GM23338 (cell line): ENCODE results near the gene METTL6. TPM values are rescaled to one million over a fixed set of nuclear protein-coding genes. Genes with fewer than 3 reads are reported as not detected.

Source experiments
- ATAC-seq: fragments of 200-7000 bp; cut with Tn5 transposase; 3 replicates; pipeline ENCODE4 v1.9.1; 2020
- DNase-seq: peaks from one replicate; pipeline ENCODE4 v3.0.0-alpha.2; 2015; ENCODE audit warnings: low spot score
- H2AFZ ChIP-seq: fragments of 200-600 bp; sonication (generic); 2 replicates; pipeline ENCODE4 v1.8.0; 2016; ENCODE audit warnings: antibody characterized with exemption, mild to moderate bottlenecking, moderate library complexity
- H3F3A ChIP-seq: fragments of 200-600 bp; sonication (generic); replicated peaks from 2 replicates; pipeline ENCODE4 v1.8.0; 2017; ENCODE audit warnings: antibody characterized with exemption, mixed run types, low read depth
- H3K27ac ChIP-seq: fragments of 200-600 bp; sonication (generic); 2 replicates; pipeline ENCODE4 v1.6.1; 2016; ENCODE audit warnings: low read depth
- H3K27me3 ChIP-seq: fragments of 200-600 bp; sonication (generic); 2 replicates; pipeline ENCODE4 v1.8.0; 2016; ENCODE audit warnings: mild to moderate bottlenecking, mixed run types, moderate library complexity; ENCODE audit not compliant: insufficient read depth
- H3K36me3 ChIP-seq: fragments of 200-600 bp; sonication (generic); 2 replicates; pipeline ENCODE4 v1.8.0; 2016; ENCODE audit warnings: mild to moderate bottlenecking; ENCODE audit not compliant: insufficient read depth
- H3K4me1 ChIP-seq: fragments of 200-600 bp; sonication (generic); 2 replicates; pipeline ENCODE4 v1.8.0; 2016; ENCODE audit warnings: mild to moderate bottlenecking, moderate library complexity; ENCODE audit not compliant: insufficient read depth
- H3K4me2 ChIP-seq: fragments of 200-600 bp; sonication (generic); 2 replicates; pipeline ENCODE4 v1.7.1; 2017; ENCODE audit warnings: mixed run types
- H3K4me3 ChIP-seq: fragments of 200-600 bp; sonication (generic); 2 replicates; pipeline ENCODE4 v1.6.1; 2016; ENCODE audit warnings: mixed run types
- H3K79me2 ChIP-seq: fragments of 200-600 bp; sonication (generic); replicated peaks from 2 replicates; pipeline ENCODE4 v1.8.0; 2017; ENCODE audit warnings: mild to moderate bottlenecking; ENCODE audit not compliant: insufficient read depth
- H3K9me2 ChIP-seq: fragments of 200-600 bp; sonication (generic); 2 replicates; pipeline ENCODE4 v1.8.0; 2017; ENCODE audit not compliant: insufficient read depth
- H4K20me1 ChIP-seq: fragments of 200-600 bp; sonication (generic); replicated peaks from 2 replicates; pipeline ENCODE4 v1.8.0; 2017; ENCODE audit warnings: mild to moderate bottlenecking; ENCODE audit not compliant: insufficient read depth
- H3K27ac Mint-ChIP-seq: 2 replicates; pipeline ENCODE4 v1.8.0; 2020; ENCODE audit warnings: inconsistent platforms, mild to moderate bottlenecking, moderate library complexity, mixed read lengths
- H3K27me3 Mint-ChIP-seq: 3 replicates; pipeline ENCODE4 v1.8.0; 2022; ENCODE audit warnings: low read depth, mild to moderate bottlenecking, moderate library complexity, mixed read lengths, inconsistent platforms; ENCODE audit not compliant: insufficient read depth, poor library complexity
- H3K36me3 Mint-ChIP-seq: 3 replicates; pipeline ENCODE4 v1.8.0; 2021; ENCODE audit warnings: low read depth, mild to moderate bottlenecking, inconsistent platforms, moderate library complexity, mixed read lengths
- H3K4me1 Mint-ChIP-seq: 3 replicates; pipeline ENCODE4 v1.8.0; 2020; ENCODE audit warnings: mild to moderate bottlenecking, inconsistent platforms, mixed read lengths
- H3K4me3 Mint-ChIP-seq: 3 replicates; pipeline ENCODE4 v1.8.0; 2021; ENCODE audit warnings: moderate library complexity, mild to moderate bottlenecking, inconsistent platforms, mixed read lengths
- H3K9me3 Mint-ChIP-seq: 3 replicates; pipeline ENCODE4 v1.8.0; 2020; ENCODE audit warnings: moderate library complexity, mild to moderate bottlenecking, inconsistent platforms, mixed read lengths
- CREB1 ChIP-seq: fragments of 250-450 bp; sonication (Bioruptor Pico); IDR thresholded peaks from 2 replicates; pipeline ENCODE4 v1.5.0; 2020; ENCODE audit warnings: low read depth, mild to moderate bottlenecking, moderate library complexity
- CTCF ChIP-seq, 2 experiments: fragments of 200-600 bp in 1 of 2; sonication (generic) in 1 of 2; conservative IDR thresholded peaks; 2 replicates each; pipeline versions ENCODE4 v1.5.1 to v1.6.1; 2016 to 2017; ENCODE audit warnings: antibody characterized with exemption in 2 of 2, low read depth in 2 of 2, mild to moderate bottlenecking in 2 of 2, moderate library complexity in 1 of 2
- ETS1 ChIP-seq: IDR thresholded peaks from 2 replicates; pipeline ENCODE4 v1.6.1; 2016; ENCODE audit warnings: antibody characterized with exemption
- EZH2 ChIP-seq: fragments of 200-600 bp; sonication (generic); IDR thresholded peaks from one replicate; pipeline ENCODE4 v1.8.0; 2017; ENCODE audit warnings: antibody characterized with exemption, mild to moderate bottlenecking, low read depth; ENCODE audit not compliant: unreplicated experiment
- EZH2phosphoT487 ChIP-seq: fragments of 200-600 bp; sonication (generic); IDR thresholded peaks from one replicate; pipeline ENCODE4 v1.8.1; 2018; ENCODE audit warnings: antibody characterized with exemption; ENCODE audit not compliant: unreplicated experiment
- JUNB ChIP-seq: IDR thresholded peaks from one replicate; pipeline ENCODE4 v1.6.1; 2016; ENCODE audit warnings: antibody characterized with exemption; ENCODE audit not compliant: unreplicated experiment
- NANOG ChIP-seq: IDR thresholded peaks from 2 replicates; pipeline ENCODE4 v1.6.1; 2016; ENCODE audit warnings: antibody characterized with exemption, borderline replicate concordance
- POLR2AphosphoS5 ChIP-seq: IDR thresholded peaks from 2 replicates; pipeline ENCODE4 v1.6.1; 2016; ENCODE audit warnings: antibody characterized with exemption, low read depth
- REST ChIP-seq: IDR thresholded peaks from one replicate; pipeline ENCODE4 v1.6.1; 2018; ENCODE audit warnings: antibody characterized with exemption; ENCODE audit not compliant: unreplicated experiment
- STAT1 ChIP-seq: IDR thresholded peaks from one replicate; pipeline ENCODE4 v1.6.1; 2016; ENCODE audit warnings: antibody characterized with exemption; ENCODE audit not compliant: unreplicated experiment
- ZNF114 ChIP-seq: fragments of 250-450 bp; sonication (Bioruptor Pico); IDR thresholded peaks from 2 replicates; pipeline ENCODE4 v1.5.0; 2020; ENCODE audit warnings: mild to moderate bottlenecking, moderate library complexity
- ZNF331 ChIP-seq: fragments of 250-450 bp; sonication (Bioruptor Pico); IDR thresholded peaks from 2 replicates; pipeline ENCODE4 v1.5.0; 2020; ENCODE audit warnings: low read depth, mild to moderate bottlenecking, moderate library complexity
- ZNF462 ChIP-seq: fragments of 250-450 bp; sonication (Bioruptor Pico); IDR thresholded peaks from 2 replicates; pipeline ENCODE4 v1.5.0; 2020; ENCODE audit warnings: mild to moderate bottlenecking, moderate library complexity
- polyA plus RNA-seq: library from polyadenylated mRNA; unstranded; fragments of >200 nt; fragmentation: Nextera tagmentation; extraction: Ambion mirVana; gene quantifications from 2 replicates; pipeline ENCODE4 v1.2.1, GENCODE V29; 2016
- total RNA-seq: library from RNA; depleted of rRNA; stranded (reverse); fragments of >200 nt; shearing (Covaris generic); gene quantifications from 2 replicates; pipeline ENCODE4 v1.2.3, GENCODE V29; 2014

METTL6 gene
- total and polyA plus RNA-seq, 2 experiments from 2014 or later, result 15.1 to 17.8 TPM

GRCh38 chr3:15452156-15452555 lies 24.8 kb upstream of the METTL6 start:
- TF ChIP-seq ZNF462 (CRISPR knock-in tag), result no peak
- TF ChIP-seq ETS1, result no peak
- no peak for TF ChIP-seq REST
- no peak for TF ChIP-seq NANOG
- TF ChIP-seq CREB1, result no peak
- no peak for TF ChIP-seq EZH2phosphoT487
- TF ChIP-seq EZH2, result no peak
- TF ChIP-seq JUNB, result no peak
- TF ChIP-seq CTCF (conservative IDR thresholded peaks at IDR 0.05; ENCODE audit: low read depth in 2 of 2), result no peak
- TF ChIP-seq ZNF331 (CRISPR knock-in tag), result no peak
- no peak for TF ChIP-seq POLR2AphosphoS5
- TF ChIP-seq ZNF114, result no peak
- TF ChIP-seq STAT1, result no peak
- Histone ChIP-seq H3K27me3 (no peaks in the 10 kb centered on the region), H3K36me3 (no peaks in the 10 kb centered on the region), H3K4me1 (no peaks in the 10 kb centered on the region), H4K20me1 (no peaks in the 10 kb centered on the region), H3K27ac (no peak overlapping the region), H3K4me3 (no peak overlapping the region), H3F3A (no peaks in the 10 kb centered on the region), H3K9me2 (no peaks in the 10 kb centered on the region), H3K79me2 (no peaks in the 10 kb centered on the region), H3K4me2 (no peak overlapping the region), H2AFZ (no peak overlapping the region)
- no peak for ATAC-seq
- DNase-seq, result no peak
- Mint-ChIP-seq H3K9me3 (no peaks in the 10 kb centered on the region), H3K27ac (no peak overlapping the region), H3K27me3 (peaks cover 2% of the 10 kb centered on the region), H3K4me1 (no peaks in the 10 kb centered on the region), H3K36me3 (no peaks in the 10 kb centered on the region; the same call in 2 of the 3 replicates), H3K4me3 (no peak overlapping the region)
